NCI-H187 treated with DMSO at 0.1 percent for 48 hours (cell line): ENCODE results near the gene GOLGA8T.
"Not testable (repeated sequence)": the region's sequence is repeated elsewhere in the genome, so short reads cannot be mapped to it uniquely, and the experiment has no call there.

ENCODE experiments used
- DNase-seq: peaks from one replicate; lab custom pipeline; 2025; lab: John Stamatoyannopoulos, UW

Gene GOLGA8T, protein sequence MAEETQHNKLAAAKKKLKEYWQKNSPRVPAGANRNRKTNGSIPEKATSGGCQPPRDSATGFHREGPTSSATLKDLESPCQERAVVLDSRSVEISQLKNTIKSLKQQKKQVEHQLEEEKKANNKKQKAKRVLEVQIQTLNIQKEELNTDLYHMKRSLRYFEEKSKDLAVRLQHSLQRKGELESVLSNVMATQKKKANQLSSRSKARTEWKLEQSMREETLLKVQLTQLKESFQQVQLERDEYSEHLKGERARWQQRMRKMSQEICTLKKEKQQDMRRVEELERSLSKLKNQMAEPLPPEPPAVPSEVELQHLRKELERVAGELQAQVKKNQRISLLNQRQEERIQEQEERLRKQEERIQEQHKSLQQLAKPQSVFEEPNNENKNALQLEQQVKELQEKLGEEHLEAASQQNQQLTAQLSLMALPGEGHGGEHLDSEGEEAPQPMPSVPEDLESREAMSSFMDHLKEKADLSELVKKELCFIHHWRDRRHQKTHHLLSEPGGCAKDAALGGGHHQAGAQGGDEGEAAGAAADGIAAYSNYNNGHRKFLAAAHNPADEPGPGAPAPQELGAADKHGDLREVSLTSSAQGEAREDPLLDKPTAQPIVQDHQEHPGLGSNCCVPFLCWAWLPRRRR

DNA sequence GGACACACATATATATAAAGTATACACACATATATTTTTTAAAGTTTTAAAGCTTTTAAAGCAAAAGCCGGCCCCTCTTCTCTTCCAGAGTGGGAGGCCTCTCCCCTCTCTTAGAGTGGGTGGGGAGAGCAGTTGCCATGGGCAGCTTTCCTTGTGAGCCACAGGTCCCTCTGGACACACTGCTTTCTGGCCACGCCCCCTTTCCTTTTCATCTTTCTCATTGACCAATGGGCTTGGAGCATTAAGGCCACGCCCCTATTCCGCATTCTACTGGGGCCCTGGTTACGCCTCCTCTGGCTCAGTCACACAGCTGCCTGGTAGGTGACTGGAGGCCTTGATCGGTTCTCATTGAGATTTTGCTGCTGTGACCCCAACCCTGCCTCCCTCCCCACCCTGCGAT lies at the start of gene GOLGA8T:
GOLGA8T (plus strand) TSS at position 301 of the 400 bp plus-strand sequence; CDS start at position 399, 98 bp downstream.
- not testable (repeated sequence) for DNase-seq

DNA sequence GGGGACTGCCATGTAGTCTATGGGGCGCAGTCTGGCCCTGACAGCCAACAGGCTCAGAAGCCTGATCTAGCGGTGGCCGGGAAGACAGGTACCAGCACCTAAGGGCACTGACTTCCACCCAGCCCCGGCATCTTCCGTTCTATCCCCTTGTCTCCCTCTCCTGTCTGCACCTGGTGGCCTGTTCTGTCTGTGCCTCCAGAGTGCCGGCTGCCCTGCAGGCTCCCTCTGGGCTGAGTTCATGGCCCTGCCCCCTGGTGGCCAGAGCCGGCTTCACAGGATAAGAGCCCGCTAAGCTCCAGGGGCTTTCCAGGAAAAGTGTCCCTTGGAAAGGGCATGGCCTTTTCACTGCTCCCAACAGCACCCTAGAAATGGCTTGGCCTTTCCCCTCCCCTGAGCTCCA lies 37.0 kb upstream of the GOLGA8T start:
- not testable (repeated sequence) for DNase-seq

DNA sequence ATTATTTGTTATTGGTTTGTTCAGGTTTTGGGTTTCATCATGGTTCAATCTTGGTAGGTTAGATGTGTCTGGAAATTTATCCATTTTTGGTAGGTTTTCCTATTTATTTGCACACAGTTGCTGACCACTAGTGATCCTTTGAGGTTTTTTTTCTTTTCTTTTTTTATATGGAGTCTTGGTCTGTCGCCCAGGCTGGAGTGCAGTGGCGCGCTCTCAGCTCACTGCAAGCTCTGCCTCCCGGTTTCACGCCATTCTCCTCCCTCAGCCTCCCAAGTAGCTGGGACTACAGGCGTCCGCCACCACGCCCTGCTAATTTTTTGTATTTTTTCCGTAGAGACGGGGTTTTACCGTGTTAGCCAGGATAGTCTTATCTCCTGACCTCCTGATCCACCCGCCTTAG lies 32.0 kb upstream of the GOLGA8T start:
- not testable (repeated sequence) for DNase-seq

DNA sequence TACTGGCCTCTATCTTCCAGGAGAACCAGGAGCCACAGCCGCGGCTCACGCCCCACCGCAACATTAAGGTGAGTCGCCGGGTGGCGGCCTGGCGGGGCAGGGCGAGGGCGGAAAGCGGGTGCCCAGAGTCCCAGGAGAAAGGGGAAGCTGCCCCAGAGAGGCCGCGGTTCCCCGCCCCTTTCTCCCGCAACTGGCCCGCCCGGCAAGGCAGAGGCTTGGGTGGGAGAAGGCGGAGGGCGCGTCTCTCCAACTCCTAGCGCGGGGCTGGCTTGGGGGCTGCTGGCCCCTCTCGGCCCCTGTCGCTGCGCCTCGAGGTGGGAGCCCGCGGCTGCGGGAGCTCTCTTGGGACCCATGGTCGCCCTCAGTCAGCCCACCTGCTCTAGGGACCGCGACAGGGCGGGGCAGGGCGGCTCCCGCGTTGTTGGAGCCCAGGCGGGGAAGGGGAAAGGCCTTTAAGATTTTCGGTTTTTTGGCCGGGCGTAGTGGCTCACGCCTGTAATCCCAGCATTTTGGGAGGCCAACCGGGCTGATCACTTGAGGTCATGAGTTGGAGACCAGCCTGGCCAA lies 30.8 kb upstream of the GOLGA8T start:
- DNase-seq, result not testable (repeated sequence)

DNA sequence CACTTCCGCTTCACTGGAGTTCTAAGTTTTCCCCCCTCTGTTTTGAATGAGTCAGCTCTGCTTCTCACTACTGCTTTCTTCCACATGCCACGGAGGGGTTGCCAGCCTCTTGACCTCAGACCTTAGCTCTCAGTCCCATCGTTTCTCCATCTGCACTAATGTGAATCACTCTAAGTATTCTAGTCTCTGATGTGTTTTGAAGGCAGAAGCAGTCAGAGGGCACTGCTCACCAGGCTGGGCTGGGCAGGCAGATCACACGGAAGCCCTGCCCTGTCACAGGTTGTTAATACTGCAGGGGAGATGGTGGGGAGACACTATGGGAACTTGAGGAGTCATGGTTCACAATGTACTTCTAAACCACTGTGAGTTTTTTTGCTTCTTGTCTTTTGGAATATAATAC lies 24.3 kb upstream of the GOLGA8T start:
- DNase-seq, result not testable (repeated sequence)

DNA sequence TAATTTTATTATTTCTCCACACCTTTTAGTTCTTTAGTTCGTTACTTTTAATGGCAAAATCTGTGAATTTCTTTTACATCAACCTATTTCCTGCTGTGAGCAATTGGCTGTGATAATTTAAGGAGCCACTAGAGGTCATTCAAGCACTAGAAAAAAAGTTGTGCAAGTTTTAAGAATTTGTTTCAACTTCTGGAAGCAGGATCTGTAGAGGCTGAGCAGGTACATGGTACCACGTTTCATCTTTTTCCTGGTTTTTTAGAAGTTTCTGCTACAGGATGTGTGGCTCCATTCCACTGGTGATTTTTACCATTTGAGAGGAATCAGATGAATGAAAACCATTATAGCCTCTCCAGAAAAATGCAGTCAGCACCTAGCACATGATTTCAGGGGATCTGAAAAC lies 4.8 kb upstream of the GOLGA8T start:
- DNase-seq, result not testable (repeated sequence)

DNA sequence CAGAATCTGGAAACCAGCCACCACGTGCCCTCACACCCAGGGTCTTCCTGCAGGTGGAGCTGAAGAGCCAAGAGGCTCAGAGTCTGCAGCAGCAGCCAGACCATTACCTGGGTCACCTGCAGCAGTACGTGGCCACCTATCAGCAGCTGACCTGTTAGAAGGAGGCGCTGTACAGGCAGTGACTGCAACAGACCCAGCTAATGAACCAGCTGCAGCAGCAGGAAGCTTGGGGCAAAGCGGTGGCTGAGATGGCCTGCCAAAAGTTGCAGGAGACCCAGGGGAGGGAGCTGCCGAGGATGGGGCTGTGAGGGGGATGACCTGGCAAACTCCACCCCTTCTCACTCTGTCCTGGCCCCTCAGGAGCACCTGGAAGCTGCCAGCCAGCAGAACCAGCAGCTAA lies 8.4 kb downstream of the GOLGA8T start:
- DNase-seq, result not testable (repeated sequence)

DNA sequence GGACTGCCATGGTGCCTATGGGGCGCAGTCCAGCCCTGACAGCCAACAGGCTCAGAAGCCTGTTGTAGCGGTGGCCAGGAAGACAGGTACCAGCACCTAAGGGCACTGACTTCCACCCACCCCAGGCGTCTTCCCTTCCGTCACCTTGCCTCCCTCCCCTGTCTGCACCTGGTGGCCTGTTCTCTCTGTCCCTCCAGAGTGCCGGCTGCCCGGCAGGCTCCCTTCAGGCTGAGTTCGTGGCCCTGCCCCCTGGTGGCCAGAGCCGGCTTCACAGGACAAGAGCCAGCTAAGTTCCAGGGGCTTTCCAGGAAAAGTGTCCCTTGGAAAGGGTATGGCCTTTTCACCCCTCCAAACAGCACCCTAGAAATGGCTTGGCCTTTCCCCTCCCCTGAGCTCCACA lies 15.0 kb downstream of the GOLGA8T start:
- DNase-seq, result not testable (repeated sequence)

DNA sequence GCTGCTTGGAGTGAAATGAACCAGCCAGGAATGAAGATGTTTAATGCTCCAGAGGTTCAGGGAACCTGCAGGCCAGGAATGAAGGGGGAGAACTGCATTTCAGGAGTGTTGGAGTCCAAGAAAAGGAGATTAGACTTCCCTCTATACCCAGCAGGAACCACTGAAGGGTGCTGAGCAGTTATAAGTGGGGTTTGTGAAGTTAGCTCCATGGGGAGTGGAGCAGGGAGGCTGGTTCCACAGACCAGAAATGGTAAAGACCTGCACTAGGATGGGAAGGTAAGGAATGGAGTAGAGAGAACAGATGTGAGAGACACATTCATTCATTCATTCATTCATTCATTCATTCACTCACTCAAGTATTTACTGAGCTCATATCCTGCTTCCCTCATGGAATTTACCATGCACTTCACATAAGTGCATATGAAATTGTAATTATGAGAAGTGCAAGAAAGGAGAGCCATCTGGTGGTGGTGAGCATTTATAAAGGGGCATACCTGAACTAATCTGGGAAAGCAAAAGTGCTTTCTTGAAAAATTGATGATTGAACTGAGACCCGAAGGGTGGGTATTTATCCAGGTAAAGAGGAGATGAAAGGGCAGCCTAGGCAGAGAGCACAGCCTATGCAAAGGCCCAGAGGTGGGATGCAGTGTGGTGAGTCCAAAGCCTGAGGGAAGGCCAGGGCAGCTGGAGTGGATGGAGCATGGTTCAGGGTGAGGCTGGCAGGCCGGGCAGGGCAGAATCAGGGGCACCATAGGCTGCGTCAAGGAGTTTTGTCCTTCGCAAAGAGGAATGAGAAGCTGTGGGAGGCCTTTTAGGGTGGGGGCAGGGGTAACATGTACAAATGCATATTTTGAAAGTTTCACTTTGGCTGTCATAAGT lies 27.9 kb downstream of the GOLGA8T start:
- DNase-seq, result not testable (repeated sequence)

DNA sequence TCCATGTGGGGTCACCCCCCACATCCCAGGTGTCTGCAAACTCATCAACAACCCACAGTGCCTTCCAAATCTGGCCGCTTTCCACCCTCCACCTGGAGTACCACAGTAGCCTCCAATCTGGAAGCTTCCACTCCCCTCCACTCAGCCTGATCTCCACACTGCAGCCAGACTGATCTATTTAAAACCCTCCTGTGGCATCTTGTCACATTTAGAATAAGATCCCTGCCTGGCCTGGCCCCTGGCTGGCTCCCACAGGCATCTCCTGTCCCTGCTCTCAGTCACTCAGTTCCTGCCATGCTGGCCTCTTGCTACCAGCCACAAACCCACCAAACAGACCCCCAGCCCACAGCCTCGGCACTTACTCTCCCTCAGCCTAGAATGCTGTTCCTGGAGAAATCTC lies 28.9 kb downstream of the GOLGA8T start:
- not testable (repeated sequence) for DNase-seq

DNA sequence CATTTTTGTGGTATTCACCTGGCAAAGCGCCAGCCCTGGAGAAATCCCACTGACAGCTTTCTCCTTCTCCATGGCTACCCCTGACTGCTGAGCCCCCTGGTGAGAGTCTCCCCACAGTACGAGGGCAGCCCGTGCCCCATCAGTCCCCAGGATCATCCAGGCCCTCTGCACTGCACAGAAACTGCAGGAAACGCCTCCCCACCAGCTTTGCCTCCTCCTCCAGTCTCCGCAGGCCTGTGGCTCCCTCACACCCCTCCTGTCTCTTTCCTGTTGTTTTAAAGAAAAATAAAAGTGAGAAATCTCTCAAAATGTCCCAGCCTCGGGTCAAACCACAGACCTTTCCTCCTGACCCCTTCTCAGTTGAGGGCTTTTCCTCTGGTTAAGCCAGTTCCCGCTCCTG lies 29.4 kb downstream of the GOLGA8T start:
- not testable (repeated sequence) for DNase-seq

DNA sequence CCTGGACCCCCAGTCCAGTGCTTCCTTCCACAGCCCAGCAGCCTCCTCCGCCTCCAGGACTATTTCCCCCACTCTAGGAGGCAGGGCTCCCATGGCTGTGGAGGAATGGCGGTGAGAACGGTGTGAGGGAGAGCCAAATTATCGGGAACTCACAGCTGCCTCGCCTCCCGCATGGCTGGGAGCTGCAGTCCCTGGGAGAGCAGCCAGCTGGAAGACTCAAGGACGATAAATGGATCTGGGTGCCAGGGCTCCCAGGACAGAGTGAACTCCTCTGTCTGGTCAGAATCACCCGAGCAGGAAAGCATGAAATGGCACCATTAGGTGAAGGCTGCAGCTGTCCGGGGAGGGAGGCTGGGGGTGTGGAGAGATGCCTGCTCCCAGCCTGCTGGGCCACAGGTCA lies 32.6 kb downstream of the GOLGA8T start:
- DNase-seq, result not testable (repeated sequence)

DNA sequence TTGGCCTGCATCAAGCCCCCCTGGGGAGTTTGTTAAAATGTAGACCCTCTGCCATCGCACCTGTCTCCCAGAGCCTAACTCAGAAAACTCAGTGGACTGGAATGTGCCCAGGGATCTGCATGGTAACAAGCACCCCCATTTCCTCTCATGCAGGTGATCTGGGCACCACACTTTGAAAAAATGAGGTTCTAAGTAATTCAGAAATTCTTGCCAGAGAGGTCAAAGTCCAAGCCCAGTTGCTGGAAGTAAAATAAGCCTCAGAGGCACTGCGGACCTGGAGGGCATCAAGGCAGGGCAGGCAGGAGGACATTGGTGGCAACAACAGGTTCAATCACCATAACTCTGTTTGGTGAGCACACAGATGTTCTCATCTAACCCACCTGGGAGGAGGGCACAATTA lies 33.0 kb downstream of the GOLGA8T start:
- not testable (repeated sequence) for DNase-seq

DNA sequence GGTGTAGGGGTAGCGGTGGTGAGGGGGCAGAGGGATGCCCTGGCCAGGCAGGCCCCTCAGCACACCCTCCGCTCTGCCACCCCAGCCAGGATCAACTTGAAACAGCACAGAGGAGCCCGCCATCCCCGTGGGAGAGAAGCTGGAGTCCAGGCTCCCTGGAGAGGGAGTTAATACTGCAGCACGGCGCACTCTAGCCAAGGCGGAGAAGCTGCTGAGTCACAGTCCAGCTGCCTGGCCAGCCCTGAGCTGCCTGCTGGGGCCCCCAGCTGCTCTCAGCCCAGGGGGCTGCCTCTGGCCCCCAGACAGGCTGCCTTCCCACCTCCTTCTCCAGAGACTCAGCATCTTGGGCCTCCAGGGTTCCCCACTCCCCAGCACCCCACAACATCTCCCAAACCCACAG lies 36.6 kb downstream of the GOLGA8T start:
- not testable (repeated sequence) for DNase-seq

DNA sequence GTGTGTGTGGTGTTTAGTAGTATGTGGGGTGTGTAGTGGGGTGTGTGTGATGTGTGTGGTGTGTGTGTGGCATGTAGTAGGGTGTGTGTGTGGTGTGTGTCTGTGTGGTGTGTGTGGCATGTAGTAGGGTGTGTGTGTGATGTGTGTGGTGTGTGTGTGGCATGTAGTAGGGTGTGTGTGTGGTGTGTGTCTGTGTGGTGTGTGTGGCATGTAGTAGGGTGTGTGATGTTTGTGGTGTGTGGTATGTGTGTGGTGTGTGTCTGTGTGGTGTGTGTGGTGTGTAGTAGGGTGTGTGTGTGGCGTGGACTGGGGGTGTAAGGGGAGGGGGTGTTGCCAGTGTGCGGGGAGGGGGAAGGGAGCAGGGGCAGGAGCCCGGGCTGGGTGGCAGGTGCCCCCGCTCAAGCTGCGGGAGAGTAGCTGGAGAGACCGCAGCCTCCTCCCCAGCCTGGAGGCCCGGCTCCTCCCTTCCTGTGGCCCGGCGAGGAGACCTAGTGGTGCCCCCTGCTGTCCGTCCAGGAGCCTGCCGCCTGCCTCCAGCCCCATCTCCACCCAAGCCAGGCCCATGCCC lies 38.3 kb downstream of the GOLGA8T start:
- not testable (repeated sequence) for DNase-seq

DNA sequence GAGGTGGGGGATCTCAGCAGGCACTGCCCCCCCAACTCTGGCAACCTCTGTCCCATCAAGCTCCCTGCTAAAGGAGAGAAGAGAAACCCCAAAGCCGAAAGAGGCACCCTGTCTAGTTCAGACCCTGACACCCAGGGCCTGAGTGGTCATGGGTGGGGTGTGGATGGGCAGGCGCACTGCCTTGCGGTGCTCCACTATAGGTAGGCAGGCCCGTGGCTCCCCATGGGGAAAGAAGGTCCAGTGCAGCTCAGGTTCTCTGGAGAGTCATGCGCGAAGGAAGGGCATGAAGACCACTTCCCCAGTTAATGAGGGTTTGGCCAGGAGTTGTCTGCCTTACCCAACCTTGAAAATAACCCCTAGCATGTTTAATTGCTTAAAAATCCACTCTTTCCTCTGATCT lies 40.4 kb downstream of the GOLGA8T start:
- DNase-seq, result not testable (repeated sequence)

DNA sequence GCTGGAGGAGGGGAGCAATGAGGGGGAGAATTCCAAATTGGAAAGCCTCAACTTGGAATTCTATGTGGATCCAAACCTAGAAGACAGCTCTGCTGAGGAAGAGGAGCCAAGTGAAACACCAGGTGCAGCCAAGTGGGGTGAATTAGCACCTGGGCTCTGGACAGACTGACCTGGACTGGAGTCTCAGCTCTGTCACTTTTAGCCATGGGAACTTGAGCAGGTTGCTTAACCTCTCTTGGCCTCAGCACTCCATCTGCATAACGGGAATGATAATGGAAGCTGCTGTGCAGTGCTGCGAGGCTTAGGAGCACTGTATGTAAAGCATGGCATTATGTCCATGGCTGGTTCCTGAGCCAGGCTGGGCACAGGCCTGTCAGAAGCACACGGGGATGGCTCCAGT lies 41.8 kb downstream of the GOLGA8T start:
- not testable (repeated sequence) for DNase-seq

DNA sequence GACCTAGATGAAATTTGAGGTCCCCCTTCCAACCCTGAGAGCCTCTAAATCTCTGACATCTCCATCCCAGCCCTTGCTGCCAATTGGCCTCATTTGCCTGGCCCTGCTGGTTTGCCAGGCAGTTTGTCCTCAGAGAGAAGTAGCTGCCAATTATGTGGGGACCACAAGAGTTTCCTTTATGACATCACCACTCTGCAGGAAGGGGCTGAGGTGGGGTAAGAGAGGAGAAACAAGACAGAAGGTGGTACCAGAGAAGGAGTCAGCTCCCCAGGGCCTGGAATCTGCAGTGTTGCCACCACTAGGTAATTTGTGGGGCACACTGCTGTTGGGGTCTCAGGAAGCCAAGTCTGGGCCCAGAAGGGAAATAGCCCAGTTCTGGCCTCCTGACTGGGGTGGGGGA lies 45.0 kb downstream of the GOLGA8T start:
- not testable (repeated sequence) for DNase-seq

DNA sequence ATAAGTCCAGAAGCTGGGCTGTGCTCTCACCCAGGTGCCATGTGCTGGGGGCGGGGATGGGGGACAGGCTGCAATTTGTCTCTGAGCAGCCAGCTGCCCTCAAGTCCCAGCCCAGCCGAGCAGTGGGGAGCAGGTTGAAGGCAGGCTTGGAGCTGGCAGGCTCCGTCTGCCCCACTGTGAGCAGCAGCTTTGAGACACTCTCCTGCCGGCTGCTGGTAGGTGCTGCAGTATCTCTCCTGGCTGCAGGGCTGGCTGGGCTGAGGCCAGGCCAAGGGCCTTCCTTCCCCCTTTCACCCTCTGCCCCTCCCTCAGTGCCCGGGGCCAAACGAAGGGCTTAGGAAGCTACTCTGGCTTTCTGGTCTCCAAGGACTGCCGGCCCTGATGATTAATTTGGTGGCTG lies 50.6 kb downstream of the GOLGA8T start:
- not testable (repeated sequence) for DNase-seq

DNA sequence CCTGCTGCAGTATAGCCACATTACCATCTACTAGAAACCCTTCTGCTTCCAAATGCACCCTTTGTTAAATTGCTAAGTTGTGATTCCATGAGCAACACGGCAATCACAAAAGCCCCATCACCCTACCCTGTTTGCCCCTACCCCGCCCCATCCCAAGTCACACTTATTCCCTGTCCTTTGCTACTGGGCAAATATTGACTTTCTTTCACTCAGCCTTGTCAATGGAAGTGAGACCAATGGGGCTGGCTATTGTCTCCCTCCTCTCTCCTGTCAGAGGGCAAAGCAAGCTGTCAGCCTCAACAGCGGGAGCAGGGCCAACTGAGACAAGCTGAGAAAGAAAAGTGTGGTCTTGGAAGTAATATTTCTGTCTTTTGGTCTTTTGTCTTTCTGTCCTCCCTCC lies 52.6 kb downstream of the GOLGA8T start:
- not testable (repeated sequence) for DNase-seq

DNA sequence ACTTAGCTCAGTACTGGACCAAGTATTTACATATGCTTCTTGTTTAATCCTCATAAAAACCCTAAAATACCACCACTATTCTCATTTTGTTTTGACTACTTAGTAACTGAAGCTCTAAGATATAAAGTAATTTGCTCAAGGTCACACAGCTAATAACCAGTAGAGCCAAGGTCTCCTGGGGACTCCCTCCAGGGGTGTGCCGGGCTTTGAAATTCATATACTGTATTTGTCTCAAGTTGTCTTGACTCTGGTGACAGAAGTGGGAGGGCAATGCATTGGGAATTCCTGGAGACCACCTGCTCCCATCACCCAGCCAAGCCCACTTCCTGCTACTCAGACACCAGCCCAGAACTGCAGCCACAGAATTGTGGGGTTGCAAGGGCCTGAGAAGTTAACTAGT lies 54.9 kb downstream of the GOLGA8T start:
- not testable (repeated sequence) for DNase-seq

DNA sequence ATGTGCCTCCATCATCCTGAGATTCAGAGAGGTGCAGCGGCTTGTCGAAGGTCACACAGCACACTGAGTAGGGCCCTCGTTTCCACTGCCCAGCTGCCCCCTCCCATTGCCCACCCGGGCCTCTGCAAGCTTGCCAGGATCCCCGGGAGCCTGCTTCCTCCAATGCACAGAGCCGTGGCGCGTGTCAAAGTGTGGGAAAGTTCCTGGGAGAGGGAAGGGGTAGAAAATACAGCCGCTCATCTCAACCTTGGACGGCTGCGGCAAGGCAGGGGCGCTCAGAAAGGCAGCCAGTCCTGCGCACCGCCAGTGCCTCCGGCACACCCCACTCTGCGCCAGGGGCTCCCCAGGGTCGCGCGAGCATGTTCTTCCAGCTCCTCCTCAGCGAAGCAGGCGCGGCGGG lies 56.3 kb downstream of the GOLGA8T start:
- not testable (repeated sequence) for DNase-seq
